ENCODE measurements around the gene PREX1. TPM values are rescaled to one million over a fixed set of nuclear protein-coding genes. Genes with fewer than 3 reads are reported as not detected.

The PREX1 gene
- total and polyA plus RNA-seq, 2 experiments from 2014 or later, result 2.4 to 10.3 TPM

DNA sequence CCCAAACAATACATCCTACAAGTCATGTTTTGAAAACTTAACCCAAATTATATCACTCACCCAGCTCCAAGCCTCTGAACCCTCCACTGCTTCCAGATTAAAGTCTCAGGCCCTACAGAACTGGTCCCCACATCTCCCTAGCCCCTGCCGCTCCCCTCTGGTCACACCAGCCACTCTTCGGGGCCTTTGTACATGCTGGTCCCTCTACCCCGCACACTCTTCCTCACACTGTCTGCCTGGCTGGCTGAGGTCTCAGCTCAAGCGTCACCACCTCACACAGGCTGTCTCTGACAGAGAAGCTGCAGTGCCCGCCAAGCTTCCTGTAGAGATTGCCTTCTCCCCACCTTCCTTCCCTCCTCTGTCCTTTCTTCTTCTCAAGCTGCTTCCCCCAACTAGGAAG lies 192.4 kb downstream of the PREX1 start (continued):
- TF ChIP-seq, protein P1, sequence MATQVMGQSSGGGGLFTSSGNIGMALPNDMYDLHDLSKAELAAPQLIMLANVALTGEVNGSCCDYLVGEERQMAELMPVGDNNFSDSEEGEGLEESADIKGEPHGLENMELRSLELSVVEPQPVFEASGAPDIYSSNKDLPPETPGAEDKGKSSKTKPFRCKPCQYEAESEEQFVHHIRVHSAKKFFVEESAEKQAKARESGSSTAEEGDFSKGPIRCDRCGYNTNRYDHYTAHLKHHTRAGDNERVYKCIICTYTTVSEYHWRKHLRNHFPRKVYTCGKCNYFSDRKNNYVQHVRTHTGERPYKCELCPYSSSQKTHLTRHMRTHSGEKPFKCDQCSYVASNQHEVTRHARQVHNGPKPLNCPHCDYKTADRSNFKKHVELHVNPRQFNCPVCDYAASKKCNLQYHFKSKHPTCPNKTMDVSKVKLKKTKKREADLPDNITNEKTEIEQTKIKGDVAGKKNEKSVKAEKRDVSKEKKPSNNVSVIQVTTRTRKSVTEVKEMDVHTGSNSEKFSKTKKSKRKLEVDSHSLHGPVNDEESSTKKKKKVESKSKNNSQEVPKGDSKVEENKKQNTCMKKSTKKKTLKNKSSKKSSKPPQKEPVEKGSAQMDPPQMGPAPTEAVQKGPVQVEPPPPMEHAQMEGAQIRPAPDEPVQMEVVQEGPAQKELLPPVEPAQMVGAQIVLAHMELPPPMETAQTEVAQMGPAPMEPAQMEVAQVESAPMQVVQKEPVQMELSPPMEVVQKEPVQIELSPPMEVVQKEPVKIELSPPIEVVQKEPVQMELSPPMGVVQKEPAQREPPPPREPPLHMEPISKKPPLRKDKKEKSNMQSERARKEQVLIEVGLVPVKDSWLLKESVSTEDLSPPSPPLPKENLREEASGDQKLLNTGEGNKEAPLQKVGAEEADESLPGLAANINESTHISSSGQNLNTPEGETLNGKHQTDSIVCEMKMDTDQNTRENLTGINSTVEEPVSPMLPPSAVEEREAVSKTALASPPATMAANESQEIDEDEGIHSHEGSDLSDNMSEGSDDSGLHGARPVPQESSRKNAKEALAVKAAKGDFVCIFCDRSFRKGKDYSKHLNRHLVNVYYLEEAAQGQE (IDR thresholded peaks at IDR 0.05; ENCODE audit: unreplicated experiment), result no peak
- TF ChIP-seq ZNF331 (CRISPR knock-in tag; IDR thresholded peaks at IDR 0.05; ENCODE audit: low read depth) (no peak), JUNB (IDR thresholded peaks at IDR 0.05; ENCODE audit: unreplicated experiment) (no peak), STAT1 (IDR thresholded peaks at IDR 0.05; ENCODE audit: unreplicated experiment) (no peak)
- TF ChIP-seq, protein P2, sequence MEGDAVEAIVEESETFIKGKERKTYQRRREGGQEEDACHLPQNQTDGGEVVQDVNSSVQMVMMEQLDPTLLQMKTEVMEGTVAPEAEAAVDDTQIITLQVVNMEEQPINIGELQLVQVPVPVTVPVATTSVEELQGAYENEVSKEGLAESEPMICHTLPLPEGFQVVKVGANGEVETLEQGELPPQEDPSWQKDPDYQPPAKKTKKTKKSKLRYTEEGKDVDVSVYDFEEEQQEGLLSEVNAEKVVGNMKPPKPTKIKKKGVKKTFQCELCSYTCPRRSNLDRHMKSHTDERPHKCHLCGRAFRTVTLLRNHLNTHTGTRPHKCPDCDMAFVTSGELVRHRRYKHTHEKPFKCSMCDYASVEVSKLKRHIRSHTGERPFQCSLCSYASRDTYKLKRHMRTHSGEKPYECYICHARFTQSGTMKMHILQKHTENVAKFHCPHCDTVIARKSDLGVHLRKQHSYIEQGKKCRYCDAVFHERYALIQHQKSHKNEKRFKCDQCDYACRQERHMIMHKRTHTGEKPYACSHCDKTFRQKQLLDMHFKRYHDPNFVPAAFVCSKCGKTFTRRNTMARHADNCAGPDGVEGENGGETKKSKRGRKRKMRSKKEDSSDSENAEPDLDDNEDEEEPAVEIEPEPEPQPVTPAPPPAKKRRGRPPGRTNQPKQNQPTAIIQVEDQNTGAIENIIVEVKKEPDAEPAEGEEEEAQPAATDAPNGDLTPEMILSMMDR (conservative IDR thresholded peaks at IDR 0.05; ENCODE audit: low read depth in 2 of 2), result no peak

DNA sequence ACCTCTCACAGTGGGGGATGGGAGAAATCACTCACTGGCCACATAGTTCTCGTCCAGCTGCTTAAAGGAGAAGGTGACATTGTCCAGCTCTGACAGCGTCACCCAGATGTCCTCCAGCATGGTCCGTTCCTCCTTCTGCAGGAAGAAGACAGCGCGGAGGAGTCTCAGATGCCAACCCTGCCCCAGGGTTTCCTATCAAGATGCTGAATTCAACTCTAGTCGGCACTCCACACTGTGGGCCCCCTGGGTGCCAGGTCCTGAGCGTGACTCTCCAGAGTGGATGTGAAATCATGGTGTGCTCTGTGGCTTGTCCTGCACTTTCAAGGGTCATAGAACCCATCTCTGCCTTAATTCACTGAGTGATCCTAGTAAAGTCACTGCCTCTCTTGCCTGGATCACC lies 193.2 kb downstream of the PREX1 start:
- Histone ChIP-seq H3K36me3 (ENCODE audit: insufficient read depth) (no peaks in the 10 kb centered on the region), H3K27me3 (ENCODE audit: insufficient read depth) (no peaks in the 10 kb centered on the region), H3K79me2 (replicated peaks; ENCODE audit: insufficient read depth) (no peaks in the 10 kb centered on the region), H3K4me2 (no peak overlapping the region), H3K27ac (ENCODE audit: low read depth) (no peak overlapping the region), H2AFZ (no peak overlapping the region), H3K4me1 (ENCODE audit: insufficient read depth) (no peaks in the 10 kb centered on the region), H3K4me3 (no peak overlapping the region), H3K9me2 (ENCODE audit: insufficient read depth) (no peaks in the 10 kb centered on the region), H3F3A (replicated peaks; ENCODE audit: low read depth) (no peaks in the 10 kb centered on the region), H4K20me1 (replicated peaks; ENCODE audit: insufficient read depth) (no peaks in the 10 kb centered on the region)
- Mint-ChIP-seq H3K4me3 (no peak overlapping the region), H3K27me3 (ENCODE audit: insufficient read depth, low read depth, poor library complexity) (peaks cover 9% of the 10 kb centered on the region), H3K27ac (no peak overlapping the region), H3K4me1 (peaks cover 5% of the 10 kb centered on the region; the same call in 2 of the 3 replicates), H3K36me3 (ENCODE audit: low read depth) (peaks cover under 1% of the 10 kb centered on the region; the same call in 2 of the 3 replicates), H3K9me3 (no peaks in the 10 kb centered on the region)
- no peak for ATAC-seq
- no peak for DNase-seq (ENCODE audit: low spot score)
- TF ChIP-seq, protein P3, sequence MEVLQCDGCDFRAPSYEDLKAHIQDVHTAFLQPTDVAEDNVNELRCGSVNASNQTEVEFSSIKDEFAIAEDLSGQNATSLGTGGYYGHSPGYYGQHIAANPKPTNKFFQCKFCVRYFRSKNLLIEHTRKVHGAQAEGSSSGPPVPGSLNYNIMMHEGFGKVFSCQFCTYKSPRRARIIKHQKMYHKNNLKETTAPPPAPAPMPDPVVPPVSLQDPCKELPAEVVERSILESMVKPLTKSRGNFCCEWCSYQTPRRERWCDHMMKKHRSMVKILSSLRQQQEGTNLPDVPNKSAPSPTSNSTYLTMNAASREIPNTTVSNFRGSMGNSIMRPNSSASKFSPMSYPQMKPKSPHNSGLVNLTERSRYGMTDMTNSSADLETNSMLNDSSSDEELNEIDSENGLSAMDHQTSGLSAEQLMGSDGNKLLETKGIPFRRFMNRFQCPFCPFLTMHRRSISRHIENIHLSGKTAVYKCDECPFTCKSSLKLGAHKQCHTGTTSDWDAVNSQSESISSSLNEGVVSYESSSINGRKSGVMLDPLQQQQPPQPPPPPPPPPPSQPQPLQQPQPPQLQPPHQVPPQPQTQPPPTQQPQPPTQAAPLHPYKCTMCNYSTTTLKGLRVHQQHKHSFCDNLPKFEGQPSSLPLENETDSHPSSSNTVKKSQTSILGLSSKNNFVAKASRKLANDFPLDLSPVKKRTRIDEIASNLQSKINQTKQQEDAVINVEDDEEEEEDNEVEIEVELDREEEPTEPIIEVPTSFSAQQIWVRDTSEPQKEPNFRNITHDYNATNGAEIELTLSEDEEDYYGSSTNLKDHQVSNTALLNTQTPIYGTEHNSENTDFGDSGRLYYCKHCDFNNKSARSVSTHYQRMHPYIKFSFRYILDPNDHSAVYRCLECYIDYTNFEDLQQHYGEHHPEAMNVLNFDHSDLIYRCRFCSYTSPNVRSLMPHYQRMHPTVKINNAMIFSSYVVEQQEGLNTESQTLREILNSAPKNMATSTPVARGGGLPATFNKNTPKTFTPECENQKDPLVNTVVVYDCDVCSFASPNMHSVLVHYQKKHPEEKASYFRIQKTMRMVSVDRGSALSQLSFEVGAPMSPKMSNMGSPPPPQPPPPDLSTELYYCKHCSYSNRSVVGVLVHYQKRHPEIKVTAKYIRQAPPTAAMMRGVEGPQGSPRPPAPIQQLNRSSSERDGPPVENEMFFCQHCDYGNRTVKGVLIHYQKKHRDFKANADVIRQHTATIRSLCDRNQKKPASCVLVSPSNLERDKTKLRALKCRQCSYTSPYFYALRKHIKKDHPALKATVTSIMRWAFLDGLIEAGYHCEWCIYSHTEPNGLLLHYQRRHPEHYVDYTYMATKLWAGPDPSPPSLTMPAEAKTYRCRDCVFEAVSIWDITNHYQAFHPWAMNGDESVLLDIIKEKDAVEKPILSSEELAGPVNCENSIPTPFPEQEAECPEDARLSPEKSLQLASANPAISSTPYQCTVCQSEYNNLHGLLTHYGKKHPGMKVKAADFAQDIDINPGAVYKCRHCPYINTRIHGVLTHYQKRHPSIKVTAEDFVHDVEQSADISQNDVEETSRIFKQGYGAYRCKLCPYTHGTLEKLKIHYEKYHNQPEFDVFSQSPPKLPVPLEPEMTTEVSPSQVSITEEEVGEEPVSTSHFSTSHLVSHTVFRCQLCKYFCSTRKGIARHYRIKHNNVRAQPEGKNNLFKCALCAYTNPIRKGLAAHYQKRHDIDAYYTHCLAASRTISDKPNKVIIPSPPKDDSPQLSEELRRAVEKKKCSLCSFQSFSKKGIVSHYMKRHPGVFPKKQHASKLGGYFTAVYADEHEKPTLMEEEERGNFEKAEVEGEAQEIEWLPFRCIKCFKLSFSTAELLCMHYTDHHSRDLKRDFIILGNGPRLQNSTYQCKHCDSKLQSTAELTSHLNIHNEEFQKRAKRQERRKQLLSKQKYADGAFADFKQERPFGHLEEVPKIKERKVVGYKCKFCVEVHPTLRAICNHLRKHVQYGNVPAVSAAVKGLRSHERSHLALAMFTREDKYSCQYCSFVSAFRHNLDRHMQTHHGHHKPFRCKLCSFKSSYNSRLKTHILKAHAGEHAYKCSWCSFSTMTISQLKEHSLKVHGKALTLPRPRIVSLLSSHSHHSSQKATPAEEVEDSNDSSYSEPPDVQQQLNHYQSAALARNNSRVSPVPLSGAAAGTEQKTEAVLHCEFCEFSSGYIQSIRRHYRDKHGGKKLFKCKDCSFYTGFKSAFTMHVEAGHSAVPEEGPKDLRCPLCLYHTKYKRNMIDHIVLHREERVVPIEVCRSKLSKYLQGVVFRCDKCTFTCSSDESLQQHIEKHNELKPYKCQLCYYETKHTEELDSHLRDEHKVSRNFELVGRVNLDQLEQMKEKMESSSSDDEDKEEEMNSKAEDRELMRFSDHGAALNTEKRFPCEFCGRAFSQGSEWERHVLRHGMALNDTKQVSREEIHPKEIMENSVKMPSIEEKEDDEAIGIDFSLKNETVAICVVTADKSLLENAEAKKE (CRISPR knock-in tag; IDR thresholded peaks at IDR 0.05), result no peak
- TF ChIP-seq NANOG (IDR thresholded peaks at IDR 0.05; ENCODE audit: borderline replicate concordance), result no peak
- TF ChIP-seq ZNF114 (CRISPR knock-in tag; IDR thresholded peaks at IDR 0.05), result no peak
- TF ChIP-seq JUNB (IDR thresholded peaks at IDR 0.05; ENCODE audit: unreplicated experiment), result no peak
- TF ChIP-seq, protein P4, sequence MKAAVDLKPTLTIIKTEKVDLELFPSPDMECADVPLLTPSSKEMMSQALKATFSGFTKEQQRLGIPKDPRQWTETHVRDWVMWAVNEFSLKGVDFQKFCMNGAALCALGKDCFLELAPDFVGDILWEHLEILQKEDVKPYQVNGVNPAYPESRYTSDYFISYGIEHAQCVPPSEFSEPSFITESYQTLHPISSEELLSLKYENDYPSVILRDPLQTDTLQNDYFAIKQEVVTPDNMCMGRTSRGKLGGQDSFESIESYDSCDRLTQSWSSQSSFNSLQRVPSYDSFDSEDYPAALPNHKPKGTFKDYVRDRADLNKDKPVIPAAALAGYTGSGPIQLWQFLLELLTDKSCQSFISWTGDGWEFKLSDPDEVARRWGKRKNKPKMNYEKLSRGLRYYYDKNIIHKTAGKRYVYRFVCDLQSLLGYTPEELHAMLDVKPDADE (IDR thresholded peaks at IDR 0.05), result no peak
- TF ChIP-seq EZH2phosphoT487 (IDR thresholded peaks at IDR 0.05; ENCODE audit: unreplicated experiment), result no peak
- no peak for TF ChIP-seq POLR2AphosphoS5 (IDR thresholded peaks at IDR 0.05; ENCODE audit: low read depth)
